Measurements from ENCODE around the gene MCMBP.

- TF ChIP-seq CTCF (IDR thresholded peaks at IDR 0.05) (no peak), EZH2 (IDR thresholded peaks at IDR 0.05; ENCODE audit: borderline replicate concordance, insufficient read depth, low read depth, low read length, poor library complexity, severe bottlenecking) (no peak)
Observed at GRCh38 chr10:119782981-119783664, 89.5 kb downstream of the MCMBP start.

Data from B cell (primary cell).